Non-pigmented ciliary epithelial cell (primary cell): ENCODE results near the gene BTNL8.

Experiments used
- DNase-seq: peaks from one replicate; pipeline ENCODE4 v3.0.0-alpha.2; 2010; ENCODE audit warnings: low read depth

Gene BTNL8

DNA sequence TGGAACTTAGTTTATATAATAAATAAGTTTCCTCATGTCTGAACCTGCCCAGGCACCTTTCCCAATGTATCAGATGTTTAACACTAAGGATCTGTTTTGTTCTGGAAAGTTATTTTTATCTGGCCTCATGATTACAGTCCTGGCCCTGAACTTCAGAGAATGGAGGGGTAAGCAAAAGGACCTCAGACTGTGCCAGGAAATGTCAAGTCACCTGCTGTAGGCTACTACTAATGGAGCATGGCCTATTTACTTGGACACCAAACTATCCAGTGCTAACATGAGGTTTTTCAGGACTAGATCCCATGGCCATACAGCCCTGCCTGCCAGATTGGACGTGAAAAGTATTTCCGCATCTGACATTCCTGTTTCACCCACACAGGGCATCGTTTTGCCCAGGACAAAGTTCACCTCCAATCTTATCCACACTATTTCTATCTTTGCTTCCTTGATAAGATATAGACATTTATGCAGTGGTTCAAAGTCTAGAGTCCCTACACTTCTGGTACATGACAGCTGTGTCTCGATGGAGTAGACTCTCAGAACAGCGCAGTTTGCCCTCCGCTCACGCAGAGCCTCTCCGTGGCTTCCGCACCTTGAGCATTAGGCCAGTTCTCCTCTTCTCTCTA, at the start of gene BTNL8:
Gene BTNL8 (plus strand): TSS at position 539 of the 626 bp plus-strand sequence. CDS start 152 bp downstream, outside the sequence.
- DNase-seq = no peak

DNA sequence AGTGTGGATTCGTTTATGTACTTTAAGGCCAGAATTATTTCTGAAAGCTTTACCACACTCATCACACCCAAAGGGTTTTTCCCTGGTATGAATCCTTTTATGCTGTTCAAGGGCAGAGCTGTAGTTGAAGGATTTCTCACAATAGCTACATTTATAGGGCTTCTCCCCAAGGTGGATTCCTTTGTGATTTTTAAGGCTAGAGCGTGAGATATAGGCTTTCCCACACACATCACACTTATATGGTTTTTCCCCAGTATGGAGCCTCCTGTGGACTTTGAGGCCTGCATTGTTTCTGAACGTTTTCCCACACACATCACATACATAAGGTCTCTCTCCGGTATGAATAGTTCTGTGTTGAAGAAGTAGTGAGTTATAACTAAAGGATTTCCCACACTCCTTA, 49.1 kb upstream of the BTNL8 start:
- DNase-seq = no peak

DNA sequence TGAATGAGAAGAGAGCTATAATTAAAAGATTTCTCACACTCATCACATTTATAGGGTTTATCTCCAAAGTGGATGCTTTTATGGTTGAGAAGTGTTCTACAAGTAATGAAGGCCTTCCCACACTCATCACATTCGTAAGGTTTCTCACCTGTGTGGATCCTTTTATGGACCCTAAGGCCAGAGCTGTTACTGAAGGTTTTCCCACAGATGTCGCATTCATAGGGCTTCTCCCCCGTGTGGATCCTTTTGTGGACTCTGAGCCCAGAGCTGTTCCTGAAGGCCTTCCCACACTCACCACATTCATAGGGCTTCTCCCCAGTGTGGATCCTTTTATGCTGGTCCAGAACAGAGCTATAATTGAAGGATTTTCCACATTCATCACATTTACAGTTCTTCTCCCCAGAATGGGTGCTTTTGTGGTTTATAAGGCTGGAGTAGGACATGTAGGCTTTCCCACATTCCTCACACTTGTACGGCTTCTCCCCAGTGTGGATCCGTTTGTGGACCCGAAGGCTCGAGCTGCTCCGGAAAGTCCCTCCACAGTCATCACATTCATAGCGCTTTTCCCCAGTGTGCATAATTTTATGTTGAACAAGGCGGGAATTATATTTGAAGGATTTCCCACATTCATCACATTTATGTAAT, 48.4 kb upstream of the BTNL8 start:
- DNase-seq = no peak

- DNase-seq = no peak
These were observed 46.5 kb upstream of the BTNL8 start for GRCh38 chr5:180852495-180852894.

DNA sequence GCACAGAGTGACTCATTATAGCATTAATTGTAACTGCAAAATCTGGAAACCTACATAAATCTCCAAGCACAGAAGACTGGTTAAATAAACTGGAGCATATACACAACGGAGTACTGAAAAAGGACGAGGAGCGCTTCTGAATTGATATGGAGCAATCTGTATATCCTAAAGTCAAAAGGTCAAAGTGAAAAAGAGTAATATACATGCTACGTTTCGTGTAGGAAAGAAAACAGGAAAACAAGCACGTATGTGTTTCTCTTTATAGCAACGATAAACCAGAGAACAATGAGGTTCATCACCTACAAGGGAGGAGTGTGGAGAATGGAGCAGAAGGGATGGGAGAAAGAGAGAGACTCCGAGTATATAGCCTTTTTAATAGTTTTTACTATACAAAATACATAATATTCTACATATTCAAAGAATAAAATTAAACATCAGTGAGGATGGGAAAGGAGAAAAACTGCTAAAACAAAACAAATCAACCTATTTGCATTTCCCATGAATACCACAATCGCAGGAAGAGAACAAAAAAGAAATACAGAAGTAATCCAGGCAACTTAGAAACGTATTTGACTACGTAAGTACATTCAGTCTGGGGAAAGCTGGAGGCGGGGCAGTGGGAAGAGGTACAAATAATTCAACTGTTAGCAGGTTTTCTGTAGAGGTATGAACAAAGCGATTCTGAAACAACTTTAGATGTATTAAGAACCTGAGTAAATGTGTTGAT, 45.7 kb upstream of the BTNL8 start:
- DNase-seq = no peak

- no peak for DNase-seq
These were observed 45.1 kb upstream of the BTNL8 start for GRCh38 chr5:180853848-180854176.

- no peak for DNase-seq
These were observed 40.4 kb upstream of the BTNL8 start for GRCh38 chr5:180858586-180858985.

DNA sequence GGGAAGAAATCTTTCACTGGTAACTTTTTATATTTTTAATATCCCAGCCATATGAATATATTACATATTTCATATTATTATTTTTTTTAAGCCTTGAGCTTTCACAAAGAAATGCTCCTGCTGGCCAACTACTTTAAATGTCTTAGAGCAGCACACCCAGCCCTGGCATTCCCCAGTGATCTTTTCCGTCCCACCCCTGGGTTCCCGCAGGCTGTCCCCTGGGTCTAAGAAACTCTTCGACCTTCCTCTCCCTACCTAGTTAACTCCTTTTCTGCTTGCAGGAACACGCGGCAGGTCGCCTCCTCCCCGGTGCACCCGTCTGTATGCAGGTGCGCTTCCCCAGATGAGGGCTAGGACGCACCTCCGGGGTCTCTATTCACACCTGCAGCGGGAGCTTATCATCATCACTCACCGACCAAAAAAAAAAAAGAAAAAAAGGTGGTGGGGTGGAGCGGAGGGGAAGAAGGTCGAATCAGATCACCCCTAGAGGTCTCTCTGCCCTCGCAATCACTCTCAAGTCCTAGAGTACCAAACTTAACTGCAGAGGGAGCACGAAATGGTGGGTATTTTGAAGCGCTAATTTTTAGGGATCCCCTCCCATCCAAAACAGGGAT, 38.6 kb upstream of the BTNL8 start:
- no peak for DNase-seq

- peak; percentile 43 for DNase-seq
These were observed 37.8 kb upstream of the BTNL8 start, which contains the start of gene ZFP62 for GRCh38 chr5:180860887-180861822. Gene ZFP62, minus strand, starts transcription at chr5:180861276. Its CDS starts 57 bp downstream, at chr5:180861219.

GRCh38 chr5:180862645-180863044, 36.3 kb upstream of the BTNL8 start:
- no peak for DNase-seq

DNA sequence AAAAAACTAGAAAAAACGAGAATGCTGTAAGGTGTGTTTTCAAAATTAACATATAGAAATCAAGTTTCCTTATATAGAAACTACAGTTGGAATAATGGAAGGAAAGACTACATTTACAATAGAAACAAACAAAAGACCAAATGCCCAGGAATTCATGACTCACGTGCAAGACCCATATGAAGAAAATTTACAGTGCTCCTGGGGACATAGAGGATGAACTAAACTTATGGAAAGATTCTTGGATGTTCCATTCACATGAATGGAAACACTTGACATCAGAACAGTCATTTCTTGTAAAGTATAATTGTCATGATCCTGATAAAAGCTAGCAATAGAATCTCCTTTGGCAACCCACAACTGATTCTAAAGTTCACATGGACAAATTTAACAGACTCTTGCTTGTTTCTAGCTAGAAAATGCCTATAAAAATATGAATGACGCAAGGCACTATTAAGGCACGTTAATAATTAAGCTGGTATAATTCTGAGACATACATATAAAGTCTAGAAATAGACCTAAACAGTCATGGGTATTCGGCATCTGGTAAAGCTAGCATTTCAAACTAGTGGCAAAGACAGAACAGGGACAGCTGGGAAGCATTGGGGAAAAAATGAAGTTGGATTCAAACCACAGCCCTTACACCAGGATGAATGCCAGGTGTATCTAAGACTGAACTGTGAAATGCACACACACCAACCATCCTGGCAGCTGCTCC, 32.8 kb upstream of the BTNL8 start:
- DNase-seq = no peak

GRCh38 chr5:180866985-180867384, 32.0 kb upstream of the BTNL8 start:
- no peak for DNase-seq

- peak; percentile 11 for DNase-seq
These were observed 30.0 kb upstream of the BTNL8 start for GRCh38 chr5:180868960-180869359.

- no peak for DNase-seq
These were observed 29.4 kb upstream of the BTNL8 start for GRCh38 chr5:180869587-180869986.

- DNase-seq = no peak
These were observed 28.5 kb upstream of the BTNL8 start for GRCh38 chr5:180870276-180871068.

- DNase-seq = no peak
These were observed 26.5 kb upstream of the BTNL8 start for GRCh38 chr5:180872419-180872818.

GRCh38 chr5:180873615-180874520, 25.1 kb upstream of the BTNL8 start:
- peak; percentile 11 for DNase-seq

GRCh38 chr5:180874804-180875582, 24.0 kb upstream of the BTNL8 start:
- DNase-seq = no peak
